ENCODE measurements around the gene VDR.

DNA sequence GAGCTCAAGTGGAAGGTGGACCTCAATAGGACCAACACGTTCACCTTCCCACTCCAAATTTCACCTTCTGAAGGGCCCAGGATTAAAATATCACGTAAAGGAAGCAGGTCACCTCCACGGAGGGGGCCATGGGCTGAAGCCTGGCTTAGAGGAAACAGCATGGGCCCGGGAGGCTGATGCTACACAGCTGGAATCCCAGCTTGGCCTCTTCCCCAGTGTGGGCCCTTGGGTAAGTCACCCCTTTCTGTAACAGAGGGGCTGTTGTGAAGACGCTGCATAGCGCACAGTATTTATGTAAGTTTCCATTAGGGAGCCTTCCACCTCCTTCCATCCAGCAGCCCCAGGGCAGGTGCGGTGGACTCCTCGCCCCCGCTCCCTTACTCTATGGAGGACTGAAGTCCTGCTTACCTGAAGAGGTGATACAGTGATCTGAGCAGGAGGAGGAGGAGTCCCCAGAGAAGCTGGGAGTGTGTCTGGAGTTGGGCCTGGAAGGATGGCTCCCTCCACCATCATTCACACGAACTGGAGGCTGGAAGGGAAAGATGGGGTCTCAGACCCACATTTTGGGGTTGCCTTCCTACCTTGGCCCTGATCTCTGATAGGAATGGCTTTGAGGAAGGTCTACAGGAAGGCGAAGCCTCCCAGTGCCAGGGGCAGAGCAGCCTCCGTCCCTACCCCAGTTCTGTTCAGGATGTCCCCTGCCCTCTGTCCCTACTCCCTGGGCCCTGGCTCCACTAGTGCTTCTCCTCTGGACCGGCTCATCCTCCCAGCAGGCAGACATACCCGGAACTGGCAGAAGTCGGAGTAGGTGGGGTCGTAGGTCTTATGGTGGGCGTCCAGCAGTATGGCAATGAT lies 47.8 kb downstream of the VDR start:
- no peak for TF ChIP-seq EZH2 (IDR thresholded peaks at IDR 0.05; ENCODE audit: insufficient read depth, poor library complexity, severe bottlenecking)
- no peak for TF ChIP-seq EZH2phosphoT487 (IDR thresholded peaks at IDR 0.05; ENCODE audit: insufficient read depth, low read depth)

Data from GM23248 (cell line).